22Rv1 (cell line): ENCODE results near the gene RASA4B.
"Not testable (repeated sequence)": the region's sequence is repeated elsewhere in the genome, so short reads cannot be mapped to it uniquely, and the experiment has no call there.

Source experiments
- CTCF ChIP-seq: fragments of 450-650 bp; IDR thresholded peaks from 2 replicates; pipeline ENCODE4 v1.5.1; 2017; ENCODE audit warnings: mild to moderate bottlenecking
- ZFX ChIP-seq: fragments of 450-650 bp; IDR thresholded peaks from 2 replicates; pipeline ENCODE4 v1.6.1; 2017; ENCODE audit warnings: antibody characterized with exemption, borderline replicate concordance

- not testable (repeated sequence) for TF ChIP-seq CTCF, ZFX
These were observed 4.8 kb downstream of the RASA4B start for GRCh38 chr7:102512642-102513221.
